Stimulated activated CD4-positive, alpha-beta T cell treated with anti-CD3 and anti-CD28 coated beads, Interleukin-12 subunit alpha, Interleukin-12 subunit beta, amount 100 ng/mL, for 24 hours (primary cell): ENCODE measurements around the gene NOS3.

Experiments used
- DNase-seq, 2 experiments: peaks; one replicate each; pipeline ENCODE4 v3.0.0-alpha.2; 2020; ENCODE audit warnings: low read depth in 2 of 2

The NOS3 gene

DNA sequence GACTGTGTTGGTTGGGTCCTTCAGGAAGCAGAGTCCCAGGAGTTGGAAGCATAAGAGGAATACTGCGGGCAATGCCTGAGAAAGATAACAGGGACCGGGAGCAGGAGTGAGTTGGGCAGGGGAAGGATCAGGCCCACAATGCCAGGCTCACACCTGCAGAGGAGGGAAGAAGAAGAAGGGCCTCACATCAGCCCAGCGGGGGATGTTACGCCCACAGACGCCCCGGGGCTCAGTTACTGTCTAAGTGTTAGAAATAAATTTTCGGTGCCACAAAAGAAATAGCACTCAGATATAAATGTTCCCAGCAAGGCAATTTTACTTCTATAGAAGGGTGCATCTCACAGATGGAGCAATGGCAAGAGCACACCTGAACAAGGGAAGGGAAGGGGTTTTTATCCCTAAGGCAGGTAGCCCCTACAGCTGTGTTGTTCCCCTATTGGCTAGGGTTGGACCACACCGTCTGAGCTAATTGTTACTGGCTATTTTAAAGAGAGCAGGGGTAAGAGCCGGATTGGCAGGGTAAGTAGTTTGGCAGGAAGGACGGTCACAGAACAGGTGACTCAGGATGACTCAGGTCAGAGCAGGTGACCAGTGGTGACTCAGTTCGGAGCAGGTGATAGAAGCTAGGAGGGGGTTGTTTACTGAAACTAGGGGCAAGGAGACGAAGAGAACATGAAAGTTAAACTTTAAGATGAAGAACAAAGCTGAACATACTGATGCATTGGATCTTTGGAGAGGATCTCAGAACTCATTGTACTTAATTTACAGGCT lies at the start of gene NOS3:
TSS of gene NOS3 (plus strand) at position 602 of the 771 bp plus-strand sequence. CDS start 2,787 bp downstream, outside the sequence.
- no peak for DNase-seq

DNA sequence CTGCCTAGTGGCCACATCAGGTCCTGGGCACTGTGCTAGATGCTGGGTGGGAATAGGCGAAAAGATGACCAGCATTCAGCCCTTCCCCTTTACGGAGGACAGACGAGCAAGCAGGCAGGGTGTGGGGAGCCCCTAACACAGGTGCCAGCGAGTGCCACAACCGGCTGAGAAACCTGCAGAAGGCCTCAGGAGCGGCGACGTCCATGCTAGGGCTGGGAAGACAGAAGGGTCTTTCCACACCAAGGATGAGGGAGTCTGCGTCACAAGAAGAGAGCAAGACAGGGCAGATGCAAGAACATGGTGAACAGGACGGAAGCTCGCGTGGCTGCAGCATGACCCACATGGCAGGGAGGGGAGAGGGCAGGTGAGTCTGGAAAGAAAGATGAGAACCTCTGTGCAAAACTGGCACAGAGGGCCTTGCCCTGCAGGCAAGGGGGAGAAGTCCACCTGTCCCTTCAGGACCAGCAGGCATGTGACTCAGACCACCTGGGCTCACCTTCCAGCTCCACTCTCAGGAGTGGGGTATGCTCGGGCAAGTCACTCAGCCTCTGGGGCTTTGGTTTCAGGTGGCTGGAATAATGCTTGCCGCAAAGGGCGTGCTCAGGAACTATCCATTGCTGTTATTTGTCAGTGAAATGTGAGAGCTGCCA lies 49.3 kb upstream of the NOS3 start:
- DNase-seq, result no peak

DNA sequence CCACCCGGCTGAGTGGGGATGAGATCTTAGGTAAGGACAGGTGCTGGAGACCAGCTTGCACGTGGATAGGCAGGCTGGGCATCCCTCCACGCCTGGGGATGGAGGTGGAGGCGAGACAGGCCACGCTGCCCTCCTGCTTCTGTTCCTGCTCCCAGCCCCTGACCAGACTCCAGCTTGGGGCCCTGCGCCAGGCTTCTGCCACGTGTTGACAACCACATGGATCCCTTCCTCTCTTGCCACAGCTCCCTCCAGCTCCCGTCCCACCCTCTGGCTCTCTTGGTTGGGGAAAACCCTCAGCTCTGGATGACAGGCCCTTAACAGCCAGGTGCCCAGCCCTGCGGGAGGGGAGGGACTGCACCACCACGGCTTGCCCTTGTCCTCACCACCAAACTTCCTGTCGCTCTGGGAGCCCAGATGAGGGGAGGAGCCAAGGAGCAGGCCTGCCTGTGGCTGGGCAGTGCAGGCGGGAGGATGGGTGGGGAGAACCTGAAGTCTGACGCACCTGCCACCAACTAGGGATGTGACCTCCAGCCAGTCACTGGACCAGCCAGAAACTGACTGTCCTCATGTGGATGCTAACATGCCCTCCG lies 48.7 kb upstream of the NOS3 start:
- DNase-seq, result peak; percentile 6 to 43

DNA sequence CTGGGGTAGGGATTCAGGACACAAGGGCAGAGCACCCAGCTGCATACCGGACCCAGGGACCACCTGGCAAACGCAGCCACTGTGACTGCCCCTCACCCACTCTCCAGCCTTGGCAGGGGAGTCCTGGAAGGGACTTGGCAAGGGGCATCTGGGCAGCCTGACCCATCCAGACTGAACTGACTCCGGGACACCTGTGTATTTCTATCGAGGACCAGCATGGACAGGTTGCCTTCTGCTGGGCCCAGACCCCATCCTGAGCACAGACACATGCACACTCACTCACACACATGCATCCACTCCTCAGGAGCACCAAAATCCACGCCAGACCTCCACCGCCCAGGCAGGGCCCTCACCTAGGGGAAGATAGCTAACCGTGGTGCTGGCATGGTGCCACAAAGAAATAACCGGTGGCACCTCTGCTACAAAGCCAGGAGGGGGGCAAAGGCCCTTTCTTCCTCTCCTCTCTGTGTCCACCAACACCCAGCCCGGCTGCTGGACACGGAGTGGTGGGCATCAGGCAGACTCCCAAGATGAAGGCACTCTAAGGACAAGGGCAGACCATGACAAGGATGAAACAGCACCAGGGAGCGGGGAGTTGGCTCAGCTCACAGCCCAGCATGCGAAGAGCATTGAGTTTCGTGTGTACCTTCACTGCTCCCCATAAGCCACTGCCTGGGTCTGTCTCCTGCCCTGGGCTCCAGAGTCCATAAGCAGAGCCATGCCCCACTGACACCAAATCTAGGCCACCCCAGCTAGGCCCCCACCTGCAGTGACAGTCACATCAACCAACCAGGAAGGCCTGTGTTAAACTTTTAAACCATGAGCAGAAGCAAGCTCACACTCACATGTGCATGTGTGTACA lies 48.0 kb upstream of the NOS3 start:
- DNase-seq, result no peak

DNA sequence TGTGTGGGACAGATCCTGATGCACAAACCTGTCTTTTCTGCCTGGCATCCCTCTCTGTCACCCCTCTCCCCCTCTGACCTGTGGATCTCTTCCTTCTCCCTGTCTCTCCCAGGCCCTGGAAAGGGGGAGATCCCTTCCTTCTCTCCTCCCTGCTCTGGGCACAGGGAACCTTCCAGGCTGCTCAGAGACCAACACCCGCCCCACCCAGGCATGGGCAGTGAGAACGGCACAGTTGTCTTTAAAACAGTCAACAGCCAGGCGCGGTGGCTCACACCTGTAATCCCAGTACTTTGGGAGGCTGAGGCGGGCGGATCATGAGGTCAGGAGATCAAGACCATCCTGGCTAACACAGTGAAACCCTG lies 47.4 kb upstream of the NOS3 start:
- no peak for DNase-seq

DNA sequence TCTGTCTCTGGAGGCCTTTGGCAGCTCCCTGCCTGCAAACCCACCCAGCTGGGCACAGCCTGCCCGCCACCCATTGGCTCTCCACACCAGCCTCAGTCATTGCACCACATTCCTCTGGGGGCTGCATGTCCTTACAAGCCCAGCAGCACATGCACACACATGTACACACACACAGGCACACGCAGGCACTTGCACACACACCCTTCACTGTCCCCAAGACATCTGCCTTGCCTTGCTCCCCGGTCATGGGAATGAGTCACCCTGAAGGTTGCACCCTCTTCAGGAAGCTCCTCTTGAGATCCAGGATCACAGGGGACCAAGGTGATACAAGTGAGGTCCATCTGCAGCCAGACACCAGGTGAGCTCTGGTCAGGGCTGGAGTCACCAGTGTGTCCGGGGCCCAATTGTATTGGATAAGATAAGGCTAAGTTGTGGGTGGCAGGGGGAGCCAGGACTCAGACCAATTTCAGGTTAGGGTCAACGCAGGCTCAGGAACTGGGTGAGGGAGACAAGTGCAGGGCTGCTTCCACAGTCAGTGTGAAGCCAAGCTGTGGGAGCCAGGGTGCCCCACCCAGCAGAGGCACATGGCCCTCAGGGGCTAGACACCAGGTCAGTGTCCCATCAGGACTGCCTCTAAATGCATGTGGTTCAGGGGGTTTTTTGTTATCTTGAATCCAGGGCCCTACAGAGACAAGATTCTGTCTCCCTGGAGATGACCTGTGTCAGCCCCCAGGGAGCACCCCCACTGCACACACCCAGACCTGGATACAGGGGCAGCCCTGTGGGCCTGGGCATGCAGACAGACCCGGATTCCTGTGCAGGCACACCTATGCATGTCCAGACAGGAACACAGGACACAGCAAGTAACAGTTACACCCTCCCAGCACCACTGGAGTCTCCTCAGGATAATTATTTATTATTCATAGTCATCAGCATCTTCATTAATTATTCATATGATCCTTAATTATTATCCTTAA lies 46.5 kb upstream of the NOS3 start:
- no peak for DNase-seq

DNA sequence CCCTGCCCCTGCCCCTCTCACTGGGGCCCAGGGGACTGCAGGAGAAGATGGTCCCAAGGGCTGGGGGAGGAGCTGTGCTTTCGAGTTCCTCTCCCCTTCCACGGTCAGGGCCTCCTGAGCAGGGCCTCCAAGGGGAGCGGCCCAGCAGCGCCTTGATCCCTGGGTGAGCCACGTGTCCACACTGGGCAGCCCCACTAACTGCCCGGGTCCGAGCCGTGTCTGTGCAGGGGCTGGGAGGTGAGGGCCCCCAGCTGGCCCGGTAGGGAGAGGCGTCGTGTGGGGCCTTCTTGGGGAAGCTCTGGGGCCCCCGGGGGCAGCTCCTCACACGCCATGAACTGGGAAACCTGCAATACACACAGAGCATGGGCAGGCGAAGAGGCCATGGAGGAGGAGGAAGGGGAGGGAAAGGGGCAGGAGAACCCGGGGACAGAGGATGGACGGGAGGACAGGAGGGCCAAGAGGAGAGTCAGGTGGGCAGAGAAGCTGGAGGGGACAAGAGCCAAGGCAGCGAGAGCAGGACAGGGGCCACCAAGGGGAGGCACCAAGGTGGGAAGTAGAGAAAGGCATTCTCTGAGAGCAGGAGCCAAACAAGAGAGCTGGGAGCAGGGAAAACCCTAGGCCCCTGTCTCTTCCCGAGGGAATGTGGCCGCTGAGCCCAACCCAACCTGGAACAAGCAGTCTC lies 45.5 kb upstream of the NOS3 start:
- DNase-seq, result no peak

DNA sequence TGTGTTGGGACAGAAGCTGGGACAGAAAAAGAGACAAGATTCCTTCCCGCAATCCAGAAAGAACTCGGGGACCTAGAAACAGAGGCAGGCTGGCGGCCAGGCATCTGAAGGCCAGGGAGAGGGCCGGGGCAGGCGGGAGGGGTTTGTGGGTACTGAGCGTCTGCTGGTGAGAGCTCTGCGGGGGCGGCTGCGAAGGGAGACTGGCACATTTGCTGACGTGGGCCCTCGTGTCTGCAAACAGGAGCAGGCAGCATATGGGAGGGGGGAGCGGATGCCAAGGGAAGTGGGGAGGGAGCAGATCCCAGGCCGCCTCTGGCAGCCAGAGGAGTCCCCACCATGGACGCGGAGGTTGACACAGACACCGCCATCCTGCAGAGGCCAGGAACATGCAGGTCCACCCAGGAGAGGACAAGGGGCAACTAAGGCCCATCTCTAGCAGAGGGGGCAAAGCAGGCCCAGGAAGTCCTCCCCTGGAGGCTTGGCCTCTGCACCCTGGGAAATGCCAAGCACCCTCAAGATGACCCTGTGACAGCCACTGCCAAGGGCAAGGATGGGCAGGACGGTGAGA lies 44.9 kb upstream of the NOS3 start:
- DNase-seq, result no peak

DNA sequence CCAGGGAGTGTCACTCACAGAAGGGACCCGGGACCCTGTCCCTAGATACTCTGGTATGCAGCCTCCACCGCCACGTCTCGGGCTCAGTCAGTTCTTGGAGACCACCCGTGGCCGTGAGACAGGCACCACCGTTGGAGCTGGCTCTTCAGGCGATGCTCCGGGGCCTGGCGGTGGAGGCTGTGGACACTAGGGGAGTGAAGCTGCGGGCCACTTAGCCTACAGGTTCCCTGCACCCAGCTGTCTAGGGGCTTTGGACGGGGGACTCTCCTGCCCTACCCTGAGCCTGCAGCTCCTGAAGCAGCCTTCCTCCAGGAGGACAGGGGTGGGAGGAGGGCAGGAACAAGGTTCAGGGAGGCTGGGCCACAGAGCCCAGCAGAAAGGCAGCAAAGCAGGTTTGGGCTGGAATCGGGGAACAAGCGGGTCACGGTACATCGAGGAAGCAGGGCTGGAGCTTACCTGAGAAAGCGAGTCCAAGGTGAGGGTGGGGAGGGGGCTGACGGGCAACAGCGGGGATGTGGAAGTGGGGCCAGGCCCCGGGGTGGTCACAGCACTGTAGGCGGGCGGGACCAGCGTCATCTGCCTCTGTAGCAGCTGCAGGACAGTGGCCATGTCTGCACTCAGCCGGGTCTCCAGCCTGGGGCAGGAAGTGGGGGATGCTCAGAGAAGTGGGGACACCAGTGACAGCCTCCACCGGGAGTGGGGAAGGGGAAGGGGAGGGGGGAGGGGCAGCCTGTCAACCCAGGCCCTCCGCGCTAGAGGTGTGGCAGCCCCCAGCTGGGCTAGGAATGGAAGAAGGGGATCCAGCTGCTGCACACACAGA lies 44.2 kb upstream of the NOS3 start:
- DNase-seq, result no peak

DNA sequence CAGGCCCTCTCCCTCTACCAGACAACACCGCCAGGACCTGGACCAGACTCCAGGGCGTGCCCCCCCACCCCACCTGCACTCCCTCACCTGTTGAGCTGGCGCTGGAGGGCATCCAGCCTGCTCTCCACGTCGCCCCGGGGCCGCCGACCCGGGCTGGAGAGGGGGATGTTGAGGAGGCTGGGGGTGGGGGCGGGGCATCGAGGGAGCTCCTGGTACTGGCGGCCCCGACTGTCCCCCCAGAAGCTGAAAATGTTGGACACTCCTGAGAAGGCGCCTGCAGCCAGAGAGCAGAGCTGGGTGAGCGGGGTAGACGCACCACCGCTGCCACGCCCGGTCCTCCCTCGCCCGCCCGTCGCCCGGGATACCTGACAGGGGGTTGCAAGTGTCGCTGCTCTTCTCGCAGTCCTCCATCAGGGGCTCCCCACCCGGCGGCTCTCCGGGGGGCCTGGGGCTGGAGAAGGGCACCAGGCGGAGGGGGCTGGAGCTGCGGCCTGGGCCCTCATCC lies 43.5 kb upstream of the NOS3 start:
- DNase-seq, result no peak

DNA sequence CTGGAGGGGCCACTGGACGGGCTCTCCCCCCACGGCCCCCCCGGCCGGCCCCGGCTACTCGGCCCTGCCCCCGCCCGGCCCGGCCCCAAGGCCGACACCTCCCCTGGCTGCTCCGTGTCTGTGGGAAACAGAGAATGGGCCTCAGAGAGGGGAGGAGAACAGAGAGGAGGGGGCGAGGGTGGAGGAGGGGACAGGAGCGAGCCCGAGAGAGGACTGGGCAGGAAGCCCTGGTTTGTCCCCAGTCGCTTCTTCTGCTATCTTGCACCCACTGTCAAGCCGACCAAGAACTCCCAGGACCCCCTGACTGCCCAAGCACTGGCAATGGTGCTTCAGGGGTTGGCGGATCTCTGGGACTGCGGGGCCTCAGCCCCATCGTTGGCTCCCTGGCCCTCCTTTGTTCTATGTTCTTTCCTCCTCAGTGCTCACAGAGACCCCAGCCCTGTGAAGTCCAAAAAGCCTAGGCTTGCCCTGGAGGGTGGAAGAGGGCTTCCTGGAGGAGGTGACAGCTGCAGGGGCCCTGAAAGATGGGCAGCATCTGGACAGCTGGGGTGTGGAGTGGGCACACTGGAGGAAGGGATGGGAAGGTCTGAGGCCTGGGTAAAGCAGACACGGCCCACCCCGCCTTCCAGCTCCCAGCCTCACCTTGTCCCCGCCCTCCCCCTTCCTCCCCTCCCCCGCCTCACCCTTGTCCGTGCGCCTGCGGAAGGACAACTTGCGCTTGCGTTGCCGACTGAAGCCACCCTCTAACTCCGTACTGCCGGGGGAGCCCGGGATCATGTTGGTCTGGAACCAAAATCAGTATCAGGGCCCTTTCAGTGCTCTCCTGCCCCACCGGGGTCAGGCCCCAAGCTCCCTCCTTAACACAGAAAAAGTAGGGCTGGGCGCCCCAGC lies 42.8 kb upstream of the NOS3 start:
- DNase-seq, result no peak

DNA sequence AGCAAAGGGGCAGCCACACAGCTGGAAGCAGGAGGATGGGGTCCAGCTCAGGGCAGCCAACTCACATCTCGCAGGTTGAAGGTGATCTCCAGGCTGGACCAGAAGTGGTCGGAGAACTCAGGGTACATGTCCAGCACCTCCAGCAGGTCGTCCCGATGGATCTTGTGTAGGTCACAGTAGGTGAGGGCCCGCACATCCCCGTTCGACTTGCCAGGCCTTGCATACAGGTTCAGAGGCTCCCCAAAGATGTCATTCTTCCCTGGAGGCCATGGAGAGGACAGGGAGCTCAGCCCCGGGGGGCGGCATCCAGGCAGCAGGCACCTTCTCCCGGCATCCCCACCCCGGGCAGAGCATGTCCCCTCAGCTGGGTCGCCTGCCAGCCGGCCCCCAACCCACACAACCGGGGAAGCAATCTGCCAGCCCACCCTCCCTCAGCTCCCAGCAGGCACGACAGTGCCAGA lies 42.0 kb upstream of the NOS3 start:
- no peak for DNase-seq

DNA sequence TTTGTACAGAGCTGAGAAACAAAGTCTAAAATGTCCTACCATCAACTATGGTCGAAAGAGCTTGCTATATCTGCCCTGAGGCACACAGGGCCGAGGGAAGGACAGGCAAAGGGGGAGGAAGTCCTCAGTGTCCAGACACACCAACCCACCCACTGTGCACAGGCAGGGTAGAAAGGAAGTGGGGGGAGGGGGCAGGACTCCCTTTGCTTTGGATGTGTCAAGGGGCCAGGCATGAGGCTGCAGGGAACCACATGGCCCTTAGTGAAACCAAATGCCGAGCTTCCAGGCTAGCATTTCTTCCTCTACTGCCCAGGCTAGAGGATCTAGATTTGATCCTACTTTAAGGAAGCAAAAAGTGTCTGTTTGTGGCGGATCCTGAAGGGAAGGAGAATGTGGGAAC lies 41.3 kb upstream of the NOS3 start:
- DNase-seq, result no peak

DNA sequence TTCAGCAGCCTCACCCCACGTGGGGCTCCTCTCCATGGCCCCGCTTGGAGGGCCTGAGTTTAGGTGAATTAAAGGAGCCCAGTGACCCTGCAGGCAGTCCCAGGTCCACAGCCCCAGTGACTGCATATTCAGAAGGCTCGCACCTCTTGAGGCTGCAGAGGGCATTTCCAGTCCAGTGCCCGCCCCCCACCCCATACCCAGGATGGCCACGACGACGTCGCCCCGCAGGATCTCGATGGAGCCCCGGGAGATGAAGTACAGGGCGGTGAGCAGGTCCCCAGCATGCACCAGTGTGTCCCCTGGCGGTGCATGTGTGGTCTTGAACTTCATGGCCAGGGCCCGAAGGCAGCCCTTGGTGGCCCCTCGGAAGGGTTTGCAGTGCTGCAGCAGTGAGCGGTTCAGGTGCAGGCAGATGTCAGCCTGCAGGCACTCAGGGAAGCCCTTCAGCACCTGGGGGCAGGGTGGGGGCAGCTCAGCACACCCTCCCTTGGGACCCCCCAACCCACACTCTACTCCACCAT lies 40.8 kb upstream of the NOS3 start:
- DNase-seq, result no peak

DNA sequence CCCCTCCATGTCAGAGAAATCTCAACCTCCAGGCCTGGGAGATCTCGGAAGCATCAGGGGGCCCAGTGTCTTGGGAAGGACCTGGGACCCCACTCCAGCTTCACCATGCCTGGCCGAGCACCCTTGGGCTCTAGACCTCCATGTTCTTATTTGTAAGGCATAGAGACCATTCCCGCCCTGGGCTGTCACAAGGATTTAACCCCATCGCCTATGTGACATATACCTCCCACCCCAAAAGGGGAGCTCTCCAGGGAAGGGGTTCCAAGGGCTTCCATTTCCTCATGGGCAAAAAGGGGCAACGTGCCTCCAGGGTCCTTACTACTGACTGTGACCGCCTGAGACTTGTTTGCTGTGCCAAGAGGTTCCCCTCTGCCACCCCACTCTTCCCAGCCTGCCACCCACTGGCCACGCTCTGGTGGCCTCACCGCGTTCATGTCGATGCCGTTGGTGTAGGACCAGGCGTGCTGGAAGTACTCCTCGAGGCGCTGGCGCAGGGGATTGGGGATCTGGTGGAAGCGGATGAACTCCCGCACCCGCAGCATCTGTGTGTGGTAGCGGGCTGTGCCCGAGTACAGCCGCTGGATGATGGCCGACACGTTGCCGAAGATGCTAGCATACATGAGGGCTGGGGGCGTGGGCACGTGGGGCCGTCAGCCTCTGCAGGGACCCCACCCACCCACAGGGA lies 40.2 kb upstream of the NOS3 start:
- DNase-seq, result no peak

DNA sequence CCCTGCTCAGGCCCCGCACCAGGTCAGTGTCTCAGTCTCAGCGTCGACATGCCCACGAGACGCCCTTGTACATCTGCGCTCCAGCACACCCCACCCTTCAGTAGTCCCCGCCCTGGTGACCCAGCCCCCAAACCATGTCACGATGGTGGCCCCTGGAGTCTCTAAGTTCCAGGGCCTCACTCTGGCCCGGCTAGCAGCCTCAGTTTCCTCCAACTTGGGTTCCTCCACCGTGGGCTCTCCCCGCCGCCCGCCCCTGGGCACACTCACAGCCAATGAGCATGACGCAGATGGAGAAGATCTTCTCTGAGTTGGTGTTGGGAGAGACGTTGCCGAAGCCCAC lies 39.7 kb upstream of the NOS3 start:
- DNase-seq, result no peak

DNA sequence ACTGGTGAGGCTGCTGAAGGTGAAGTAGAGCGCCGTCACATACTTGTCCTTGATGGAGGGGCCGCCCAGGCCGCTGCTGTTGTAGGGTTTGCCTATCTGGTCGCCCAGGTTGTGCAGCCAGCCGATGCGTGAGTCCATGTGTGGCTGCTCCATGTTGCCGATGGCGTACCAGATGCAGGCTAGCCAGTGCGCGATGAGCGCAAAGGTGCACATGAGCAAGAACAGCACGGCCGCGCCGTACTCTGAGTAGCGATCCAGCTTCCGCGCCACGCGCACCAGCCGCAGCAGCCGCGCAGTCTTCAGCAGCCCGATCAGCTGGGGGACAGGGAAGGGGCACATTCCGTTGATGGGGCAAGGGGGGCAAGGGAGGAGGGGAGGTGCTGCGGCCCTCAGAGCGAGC lies 39.3 kb upstream of the NOS3 start:
- no peak for DNase-seq
